Measurements from ENCODE around the gene UBE2B.

GRCh38 chr5:134423376-134423775 lies 52.0 kb downstream of the UBE2B start:
- no peak for TF ChIP-seq CTCF (IDR thresholded peaks at IDR 0.05; ENCODE audit: low read depth, low read length, missing input control)
- TF ChIP-seq EGR1 (IDR thresholded peaks at IDR 0.05; ENCODE audit: low read depth in 2 of 2), result no peak
- TF ChIP-seq YY1 (IDR thresholded peaks at IDR 0.05), result no peak
- no peak for TF ChIP-seq RAD21 (IDR thresholded peaks at IDR 0.05)
- no peak for TF ChIP-seq FOXA2 (IDR thresholded peaks at IDR 0.05)
- no peak for TF ChIP-seq JUND (IDR thresholded peaks at IDR 0.05)
- TF ChIP-seq ATF3 (IDR thresholded peaks at IDR 0.05), result no peak
- TF ChIP-seq GABPA (IDR thresholded peaks at IDR 0.05 in 1 of 2, conservative IDR thresholded peaks at IDR 0.05 in 1 of 2), result no peak
- no peak for TF ChIP-seq MAX (IDR thresholded peaks at IDR 0.05)
- TF ChIP-seq TAF1 (conservative IDR thresholded peaks at IDR 0.05), result no peak
- no peak for TF ChIP-seq REST (IDR thresholded peaks at IDR 0.05)
- no peak for TF ChIP-seq FOXA1 (IDR thresholded peaks at IDR 0.05)
- TF ChIP-seq RXRA (IDR thresholded peaks at IDR 0.05), result no peak
- no peak for TF ChIP-seq NR2F2 (IDR thresholded peaks at IDR 0.05)
